Pancreas (tissue), 10 donors: ENCODE measurements around the gene AP5S1. TPM values are rescaled to one million over a fixed set of nuclear protein-coding genes. Genes with fewer than 3 reads are reported as not detected.

Experiments used
- ATAC-seq, 4 donors: fragments of 200-7000 bp; cut with Tn5 transposase; one replicate each; pipeline versions ENCODE4 v1.8.0 to v1.9.1; 2020; ENCODE audit warnings: mild to moderate bottlenecking in 4 of 4, moderate library complexity in 4 of 4
- DNase-seq, 6 donors: peaks; one replicate each; pipeline ENCODE4 v3.0.0-alpha.2; 2020
- FAIRE-seq: peaks from 2 replicates; lab custom pipeline; 2012; peaks lifted over from hg19 to GRCh38; lab: Jason Lieb, UNC
- H3K27ac ChIP-seq, 4 donors: fragments of 200-600 bp; sonication (generic); 1 replicate in 3 of 4; 2 replicates in 1 of 4; pipeline versions ENCODE4 v1.5.0 to v1.8.0; 2020
- H3K27me3 ChIP-seq, 4 donors: fragments of 200-600 bp; one replicate each; pipeline ENCODE4 v1.8.0; 2021
- H3K36me3 ChIP-seq, 3 donors: fragments of 200-600 bp; sonication (generic) in 1 of 3; one replicate each; pipeline versions ENCODE4 v1.5.0 to v1.8.0; 2020 to 2021
- H3K4me1 ChIP-seq, 3 donors: fragments of 200-600 bp; one replicate each; pipeline ENCODE4 v1.8.0; 2021
- H3K4me3 ChIP-seq, 4 donors: fragments of 200-600 bp; sonication (generic) in 2 of 4; one replicate each; pipeline versions ENCODE4 v1.5.0 to v1.8.0; 2020 to 2021
- H3K9me3 ChIP-seq, 4 donors: fragments of 200-600 bp; one replicate each; pipeline ENCODE4 v1.8.0; 2021
- CTCF ChIP-seq, 4 donors: fragments of 200-600 bp; sonication (generic) in 3 of 4; IDR thresholded peaks; one replicate each; pipeline versions ENCODE4 v1.5.0 to v1.8.0; 2021; ENCODE audit warnings: antibody characterized with exemption in 4 of 4
- WGBS, 2 donors: extraction: QIAGEN DNeasy Blood & Tissue Kit; methylation state at CpG; one replicate each; pipeline ENCODE4 v1.1.7; 2013; 5-methylcytosine and 5-hydroxymethylcytosine counted together
- intact Hi-C, 3 donors: fragments of 100-400 bp; cut with DNase I; formaldehyde crosslinking; loops; one replicate each; pipeline versions ENCODE4 v1.11.1 to v1.14.2; 2022
- polyA plus RNA-seq, 2 donors: library from polyadenylated mRNA; stranded (reverse); fragments of 200-250 nt; gene quantifications; one replicate each; pipeline ENCODE4 v1.2.3, GENCODE V29; 2013
- total RNA-seq, 6 donors: library from RNA; stranded (reverse); fragmentation: NEBNext Ultra II Directional in 4 of 6; extraction: Animal tissue kit (Norgen Biotek cat#: 25700) in 4 of 6; gene quantifications; one replicate each; pipeline versions ENCODE4 v1.2.1 to v1.2.4, GENCODE V29; 2021 to 2023
- donor health status: healthy with polysubstance abuse.
- donor health status: DM: no; HTN: no; CAD: no; lungs with moderate emphysema.
- donor health status: DM: no; HTN: no; CAD: no.
- donor health status: control.
- donor health status: control.
- donor health status: Bipolar disorder and iron deficiency.
- donor health status: DM: yes; HTN: yes; CAD: no.
- donor health status: DM: no; HTN: no; CAD: no.
- donor health status: DM: no; HTN: no; CAD: no.
- donor health status: DM: yes; HTN: yes; CAD: no.

AP5S1 gene
- total and polyA plus RNA-seq, 8 donors: 4.7 to 7.9 (median 6.8) TPM

- 76 to 85% methylated on average over 7 of the region's 7 CpGs for WGBS, 2 donors
- Histone ChIP-seq H3K27ac (no peak overlapping the region), H3K4me3 (no peak overlapping the region), H3K36me3 (no peaks in the 10 kb centered on the region), H3K4me1 (peaks cover 28 to 55% (median 36%) of the 10 kb centered on the region in 3 donors), H3K27me3 (no peaks in the 10 kb centered on the region), H3K9me3 (no peaks in the 10 kb centered on the region)
- intact Hi-C loops: no loop called here
- no peak for DNase-seq
- TF ChIP-seq CTCF (IDR thresholded peaks at IDR 0.05): no peak
- ATAC-seq: no peak
- no peak for FAIRE-seq
Observed at GRCh38 chr20:3814928-3815495, 5.3 kb upstream of the AP5S1 start.

GRCh38 chr20:3815703-3816315 is 4.5 kb upstream of the AP5S1 start:
- H3K4me3 ChIP-seq: no peak overlapping the region
- intact Hi-C loops: no loop called here
- FAIRE-seq (no peak), ATAC-seq (no peak), DNase-seq (no peak)
- TF ChIP-seq CTCF (IDR thresholded peaks at IDR 0.05): no peak
- H3K9me3 ChIP-seq: no peaks in the 10 kb centered on the region
- H3K27ac ChIP-seq: no peak overlapping the region
- 82 to 86% methylated on average over 9 of the region's 9 CpGs for WGBS, 2 donors
- H3K36me3 ChIP-seq: no peaks in the 10 kb centered on the region
- no peaks in the 10 kb centered on the region for H3K27me3 ChIP-seq
- H3K4me1 ChIP-seq: peaks cover 28 to 49% (median 36%) of the 10 kb centered on the region in 3 donors

- TF ChIP-seq CTCF (IDR thresholded peaks at IDR 0.05): peak; percentile 55 to 76 (median 65)
- Histone ChIP-seq H3K4me1 (peaks cover 14 to 35% (median 28%) of the 10 kb centered on the region in 3 donors), H3K27me3 (no peaks in the 10 kb centered on the region), H3K36me3 (peaks cover 0 to 15% (median 11%) of the 10 kb centered on the region in 3 donors), H3K27ac (peak overlapping the region; percentile 70 to 99 (median 88)), H3K9me3 (no peaks in the 10 kb centered on the region), H3K4me3 (no peak overlapping the region)
- intact Hi-C loops: no loop called here
- DNase-seq: peak; percentile 79 to 98 (median 96)
- 47 to 50% methylated on average over 8 of the region's 8 CpGs for WGBS, 2 donors
- ATAC-seq: peak; percentile 69 to 76 (median 74)
- FAIRE-seq: no peak
Observed at GRCh38 chr20:3818155-3819151, 1.9 kb upstream of the AP5S1 start.

GRCh38 chr20:3819411-3820047 is 818 bp upstream of the AP5S1 start:
- no peak for TF ChIP-seq CTCF (IDR thresholded peaks at IDR 0.05)
- FAIRE-seq: no peak
- intact Hi-C loops: loop anchor here in 1 of 3 donors (5.0 kb wide), 1 partner anchor 32 kb away; the partner anchor contains the start of gene CENPB
- Histone ChIP-seq H3K27me3 (no peaks in the 10 kb centered on the region), H3K36me3 (peaks cover 0 to 26% (median 19%) of the 10 kb centered on the region in 3 donors), H3K9me3 (no peaks in the 10 kb centered on the region), H3K4me3 (peak overlapping the region; percentile 51 to 80 (median 65)), H3K27ac (peak overlapping the region; percentile 98 to 100 (median 98)), H3K4me1 (peaks cover 9 to 29% (median 21%) of the 10 kb centered on the region in 3 donors)
- DNase-seq: peak in 1 of 6 donors; percentile 72
- WGBS, 2 donors: 58 to 60% methylated on average over 19 to 20 of the region's 20 CpGs
- no peak for ATAC-seq
